HG03378 (cell line): Measurements from ENCODE around the gene MICALL2.

ENCODE experiments used
- ATAC-seq: cut with Tn5 transposase; IDR thresholded peaks from one replicate; pipeline ENCODE4 v1.9.1; 2021; ENCODE audit warnings: mild to moderate bottlenecking, moderate library complexity; ENCODE audit not compliant: unreplicated experiment

The MICALL2 gene

GRCh38 chr7:1419310-1419634 lies 40.0 kb downstream of the MICALL2 start:
- no peak for ATAC-seq

DNA sequence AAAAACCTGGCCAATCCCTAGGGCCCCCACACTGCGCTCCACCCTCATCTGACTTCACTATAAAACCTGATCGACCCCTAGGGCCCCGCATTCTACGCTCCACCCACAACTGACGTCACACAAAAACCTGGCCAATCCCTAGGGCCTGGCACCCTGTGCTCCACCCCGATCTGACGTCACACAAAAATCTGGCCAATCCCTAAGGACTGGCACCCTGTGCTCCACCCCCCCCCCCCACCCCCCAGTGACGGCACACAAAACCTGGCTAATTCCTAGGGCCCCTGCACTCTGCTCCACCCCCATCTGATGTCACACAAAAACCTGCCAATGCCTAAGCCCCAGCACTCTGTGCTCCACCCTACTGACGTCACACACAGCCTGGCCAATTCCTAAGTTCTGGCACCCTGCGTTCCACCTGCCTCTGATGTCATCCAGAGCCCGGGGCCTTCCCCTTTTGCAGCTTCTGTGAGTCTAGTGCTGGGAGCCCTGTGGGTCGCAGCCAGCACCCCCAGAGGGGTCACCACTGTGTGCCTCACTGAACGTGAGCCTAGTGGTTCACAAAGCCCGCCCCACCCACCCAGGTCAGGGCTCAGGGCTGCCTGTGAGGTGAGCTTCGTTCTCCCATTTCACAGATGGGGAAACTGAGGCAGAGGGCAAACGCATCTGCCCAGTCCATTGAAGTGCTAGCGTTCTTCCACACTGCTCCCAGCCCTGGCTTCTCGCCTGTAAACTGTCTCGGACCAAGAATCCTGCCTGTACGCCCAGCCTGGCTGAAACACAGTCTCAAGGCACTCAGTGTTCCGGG lies 40.6 kb downstream of the MICALL2 start:
- ATAC-seq, result no peak

- ATAC-seq, result no peak
Observed at GRCh38 chr7:1415389-1415990, 43.8 kb downstream of the MICALL2 start.

DNA sequence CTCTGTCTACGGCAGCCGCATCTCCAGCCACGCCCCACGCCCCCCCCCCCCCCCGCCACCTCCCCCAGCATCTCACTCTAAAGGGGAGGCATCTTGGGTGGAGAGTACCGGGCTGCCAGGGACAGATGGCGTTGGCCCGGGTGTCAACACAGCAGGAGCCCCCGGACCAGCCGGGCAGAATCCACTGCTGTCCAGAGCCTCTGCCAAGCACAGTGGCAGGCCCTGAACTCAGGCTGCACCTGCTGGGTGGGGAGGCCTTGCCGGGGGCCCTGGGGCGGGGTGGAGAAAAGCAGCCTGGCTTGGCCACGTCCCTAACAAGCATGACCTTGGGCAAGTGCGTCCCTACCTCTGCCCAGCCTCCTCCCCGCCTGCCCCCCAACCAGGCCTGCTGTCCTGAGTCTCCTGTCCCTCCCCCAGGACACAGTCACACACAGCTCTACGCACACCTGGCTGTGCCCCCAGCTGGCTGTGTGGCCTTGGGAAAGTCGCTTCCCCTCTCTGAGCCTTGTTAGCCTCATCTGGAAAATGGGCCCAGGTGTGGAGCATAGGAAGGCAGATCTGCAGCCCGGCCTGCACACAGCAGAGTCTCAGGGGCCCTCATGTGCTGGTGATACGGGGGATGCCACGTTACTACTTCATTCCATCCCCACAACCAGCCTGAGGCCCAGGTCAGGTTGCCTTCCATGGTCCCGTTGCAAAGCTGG lies 45.2 kb downstream of the MICALL2 start:
- no peak for ATAC-seq

DNA sequence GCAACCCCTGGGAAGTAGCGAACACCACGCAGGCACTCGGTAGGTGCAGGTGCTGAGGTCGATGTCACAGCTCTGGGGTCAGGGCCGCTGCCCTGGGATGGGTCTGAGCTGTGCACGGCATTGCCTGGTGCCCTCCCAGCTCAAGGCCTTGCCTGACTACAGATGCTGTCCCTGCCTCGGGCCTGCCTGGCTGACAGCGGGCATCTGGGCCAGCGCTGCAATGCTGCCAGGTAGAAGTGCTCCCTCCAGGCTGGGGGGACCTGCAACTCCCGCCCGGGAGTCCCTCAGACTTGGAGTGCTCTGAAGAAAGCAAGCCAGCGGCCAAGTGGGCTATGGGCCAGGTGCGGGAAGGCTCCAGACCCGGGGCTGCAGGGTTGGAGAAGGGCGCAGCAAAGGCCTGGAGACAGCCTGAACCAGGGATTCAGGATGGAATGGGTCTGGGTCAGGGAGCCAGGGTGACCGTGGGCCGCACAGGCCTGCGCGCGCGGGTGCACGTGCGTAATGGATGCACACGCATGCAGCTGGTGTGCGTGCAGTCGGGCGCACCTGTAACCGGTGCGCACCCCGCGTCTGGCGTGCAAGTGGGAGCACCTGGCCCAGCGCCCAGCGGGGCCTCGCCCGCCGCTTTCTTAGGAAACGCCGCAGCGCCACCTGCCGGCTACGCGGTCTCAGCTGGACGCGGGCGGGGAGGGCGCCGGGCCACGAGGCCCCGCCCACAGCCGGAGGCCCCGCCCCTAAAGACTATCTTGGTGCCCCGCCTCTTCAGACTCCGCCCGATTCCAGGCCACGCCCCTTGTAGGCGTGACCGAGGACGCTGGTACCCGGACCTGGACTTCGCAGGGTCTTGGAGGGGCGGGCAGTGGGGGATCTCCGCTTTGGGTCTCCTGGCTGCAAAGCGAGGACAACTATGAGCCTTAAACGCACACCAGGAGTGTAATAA lies 46.7 kb downstream of the MICALL2 start:
- no peak for ATAC-seq

DNA sequence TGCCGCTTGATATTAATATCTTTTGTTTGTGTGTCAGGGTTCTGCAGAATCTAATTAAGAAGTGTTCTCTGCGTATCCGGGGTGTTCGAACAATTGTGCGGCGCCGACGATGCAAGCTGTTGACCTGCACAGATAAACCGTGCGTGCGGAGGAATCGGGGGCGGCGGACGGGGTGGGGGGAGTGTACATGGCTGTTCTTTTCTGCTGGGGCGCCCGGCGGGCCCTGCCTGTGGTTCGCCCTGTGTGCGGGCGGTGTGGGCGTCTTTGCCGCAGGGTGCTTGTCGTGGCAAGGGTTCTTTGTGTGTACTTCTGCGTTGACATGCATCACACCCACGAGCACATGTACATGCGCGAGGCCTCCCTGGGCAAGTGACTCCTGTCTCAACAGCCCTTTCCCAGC lies 47.9 kb downstream of the MICALL2 start:
- no peak for ATAC-seq

DNA sequence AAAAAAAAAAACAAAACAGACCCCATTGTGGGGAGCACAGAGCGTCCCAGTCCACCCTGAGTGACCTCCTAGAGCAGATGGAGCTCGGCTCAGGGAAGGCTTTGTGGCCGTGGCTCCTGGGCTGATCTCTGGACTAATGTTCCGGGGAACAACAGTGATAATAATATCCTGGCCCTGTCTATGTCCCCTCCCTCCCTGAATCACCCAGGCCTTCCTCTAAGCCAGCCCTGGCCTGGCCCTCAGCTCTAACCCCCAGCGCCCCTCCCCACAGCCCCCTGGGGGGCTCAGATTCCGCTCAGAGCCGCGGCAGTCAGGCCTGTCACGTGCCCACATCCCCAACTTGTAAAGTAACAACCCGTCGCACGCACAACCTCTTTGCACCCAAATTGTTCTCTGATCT lies 48.3 kb downstream of the MICALL2 start:
- no peak for ATAC-seq

DNA sequence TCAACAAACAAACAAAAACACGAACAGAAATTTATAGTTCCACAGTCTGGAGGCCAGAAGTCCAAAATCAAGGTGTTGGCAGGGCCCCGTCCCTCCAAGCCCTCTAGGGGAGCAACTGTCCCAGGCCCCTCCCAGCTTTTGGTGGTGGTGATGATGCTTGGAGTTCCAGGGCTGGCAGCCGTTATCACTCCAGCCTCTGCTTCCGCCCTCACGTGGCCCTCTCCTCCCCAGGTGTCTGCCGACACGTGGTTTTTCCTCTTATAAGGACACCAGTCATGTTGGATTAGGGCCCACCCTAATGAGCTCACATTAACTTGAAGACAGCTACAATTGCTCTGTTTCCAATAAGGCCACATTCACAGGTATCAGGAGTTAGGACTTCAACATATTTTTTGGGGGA lies 49.7 kb downstream of the MICALL2 start:
- no peak for ATAC-seq

DNA sequence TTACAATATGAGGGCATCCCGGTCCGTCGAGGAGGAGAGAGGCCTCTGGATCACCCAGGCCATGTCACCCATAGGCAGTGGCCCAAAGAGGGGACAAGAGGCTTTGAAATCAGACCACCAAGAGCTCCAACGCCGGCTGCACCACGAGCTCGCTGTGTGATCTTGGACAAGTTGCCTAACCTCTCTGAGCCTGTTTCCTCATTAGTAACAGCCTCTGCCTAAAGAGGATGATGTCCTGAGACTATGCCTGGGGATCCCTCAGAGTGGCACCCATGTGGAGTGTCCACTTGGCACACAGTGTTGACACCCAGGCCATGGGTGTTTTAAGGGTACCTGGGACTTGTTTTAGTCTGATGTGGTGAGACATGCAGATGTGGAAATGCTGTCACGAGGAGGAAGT lies 50.8 kb downstream of the MICALL2 start:
- ATAC-seq, result no peak

- no peak for ATAC-seq
Observed at GRCh38 chr7:1407892-1408291, 51.4 kb downstream of the MICALL2 start.

DNA sequence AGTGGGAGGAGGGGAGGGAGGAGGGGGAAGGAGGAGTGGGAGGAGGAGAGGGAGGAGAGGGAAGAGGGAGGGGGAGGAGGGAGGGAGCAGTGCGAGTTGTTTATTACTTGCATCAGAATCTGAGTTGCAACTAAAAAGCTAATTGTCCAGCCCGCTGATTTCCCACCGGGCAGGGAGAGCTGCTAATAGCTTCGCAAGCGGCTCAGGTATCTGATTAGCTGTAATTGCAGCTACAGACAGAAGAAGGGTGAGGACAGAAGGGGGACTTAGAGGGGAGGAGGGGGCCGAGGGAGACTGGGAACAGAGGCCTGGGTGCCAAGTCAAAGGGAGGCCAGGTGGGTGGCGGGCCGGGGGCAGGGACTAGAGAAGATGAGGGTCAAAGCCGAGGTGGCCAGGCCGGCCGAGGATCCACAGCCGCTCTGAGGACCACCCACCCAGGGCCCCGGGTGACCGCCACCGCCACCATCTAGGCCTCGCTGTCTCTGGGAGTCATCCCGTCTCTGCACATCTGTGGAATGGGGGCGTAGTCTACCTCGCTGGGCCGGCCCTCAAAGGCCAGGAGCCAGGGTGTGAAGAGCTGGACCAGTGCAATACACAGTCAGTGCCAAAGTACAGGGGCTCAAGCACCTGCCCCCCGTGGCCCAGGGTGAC lies 54.2 kb downstream of the MICALL2 start:
- no peak for ATAC-seq

GRCh38 chr7:1404460-1404809 lies 54.8 kb downstream of the MICALL2 start:
- no peak for ATAC-seq

DNA sequence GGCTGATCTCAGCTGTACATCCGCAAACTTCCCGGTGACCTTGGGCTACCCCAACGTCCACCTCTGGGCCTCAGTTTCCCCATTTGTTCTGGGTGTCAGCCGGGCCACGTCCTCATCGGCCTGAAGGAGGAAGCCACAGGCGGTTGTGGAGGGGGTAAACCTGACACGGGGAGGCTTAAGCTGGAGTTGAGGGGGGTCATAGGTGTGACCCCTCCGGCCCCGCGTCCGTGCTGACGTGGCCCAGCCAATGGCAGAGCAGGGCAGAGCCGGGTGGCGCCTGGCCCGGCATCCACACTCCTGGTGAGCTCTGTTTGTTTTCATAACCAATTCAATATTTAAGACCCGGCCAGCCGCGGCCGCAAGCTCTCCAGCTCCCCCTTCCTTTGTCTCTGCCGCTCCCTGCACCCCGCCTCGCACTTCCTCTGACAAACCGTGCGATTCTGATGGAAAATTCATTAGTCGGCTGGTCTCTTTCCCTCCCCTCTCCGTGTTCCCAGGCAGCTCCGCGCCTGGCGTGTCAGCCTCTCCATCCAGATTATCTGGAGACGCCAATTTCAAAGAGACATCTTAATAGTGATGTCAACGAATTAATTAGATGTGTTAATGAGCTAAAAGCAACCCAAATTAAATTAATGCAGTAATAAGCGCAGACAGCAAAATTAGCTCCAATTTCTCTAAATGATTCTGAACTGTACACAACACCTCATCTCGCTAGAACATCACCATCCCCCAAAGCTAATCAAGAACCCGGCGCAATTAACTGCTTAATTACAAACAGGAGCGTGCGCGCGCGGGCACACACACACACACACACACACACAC lies 55.4 kb downstream of the MICALL2 start:
- ATAC-seq, result no peak

GRCh38 chr7:1402791-1403637 lies 56.3 kb downstream of the MICALL2 start:
- ATAC-seq, result no peak

GRCh38 chr7:1402110-1402790 lies 57.0 kb downstream of the MICALL2 start:
- ATAC-seq, result no peak

DNA sequence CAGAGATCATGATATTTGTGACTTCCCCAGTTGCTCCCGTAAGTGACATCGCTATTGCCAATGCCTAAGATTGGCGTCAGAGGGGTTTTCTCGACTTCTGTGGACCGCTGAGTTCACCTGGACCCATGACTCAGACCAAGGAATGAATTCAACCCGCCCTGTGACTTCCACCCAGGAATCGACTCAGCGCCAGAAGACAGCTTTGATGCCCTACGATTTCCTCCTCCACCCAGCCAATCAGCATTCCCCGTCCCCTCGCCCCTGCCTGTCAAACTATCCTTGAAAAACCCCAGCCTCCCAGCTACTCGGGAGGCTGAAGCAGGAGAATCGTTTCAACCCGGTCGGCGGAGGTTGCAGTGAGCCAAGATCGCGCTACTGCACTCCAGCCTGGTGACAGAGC lies 58.3 kb downstream of the MICALL2 start:
- no peak for ATAC-seq

GRCh38 chr7:1400371-1400770 lies 58.9 kb downstream of the MICALL2 start:
- ATAC-seq, result no peak
